GM21390 (cell line): ENCODE measurements around the gene THAP6.

Experiments
- ATAC-seq: cut with Tn5 transposase; IDR thresholded peaks from one replicate; pipeline ENCODE4 v1.9.1; 2021; ENCODE audit not compliant: unreplicated experiment

The THAP6 gene

GRCh38 chr4:75567725-75568124 lies 53.5 kb downstream of the THAP6 start:
- ATAC-seq, result no peak
